A673 (cell line): ENCODE data around the gene PTTG1IP. TPM values are rescaled to one million over a fixed set of nuclear protein-coding genes. Genes with fewer than 3 reads are reported as not detected.

Source experiments
- BruUV-seq: library from RNA; stranded (reverse); fragments of 400-500 nt; replicated peaks from 2 replicates; lab custom pipeline; 2021; lab: Mats Ljungman, UMichigan
- CTCF ChIA-PET: fragments of 300-600 bp; sonication (Branson Sonifier 250); formaldehyde crosslinking; loops from one replicate; lab custom pipeline; 2022; ENCODE audit warnings: antibody characterized with exemption; lab: Charles Lee
- POLR2A ChIA-PET: fragments of 300-600 bp; sonication (Branson Sonifier 250); formaldehyde crosslinking; loops from one replicate; lab custom pipeline; 2022; ENCODE audit warnings: antibody characterized with exemption; ENCODE audit not compliant: low non-redundant PET; lab: Charles Lee
- DNase-seq: peaks from one replicate; pipeline ENCODE4 v3.0.0-alpha.2; 2015; ENCODE audit warnings: low spot score
- H3K27ac ChIP-seq: fragments of 200-600 bp; sonication (generic); 2 replicates; pipeline ENCODE4 v1.5.1; 2016; ENCODE audit warnings: mixed run types, low read depth, mild to moderate bottlenecking, mixed read lengths, antibody characterized with exemption, low read length; ENCODE audit not compliant: poor library complexity, severe bottlenecking
- H3K27me3 ChIP-seq: fragments of 200-600 bp; sonication (generic); replicated peaks from 2 replicates; pipeline ENCODE4 v1.6.1; 2017; ENCODE audit warnings: mixed run types, low read depth, mild to moderate bottlenecking, mixed read lengths, antibody characterized with exemption, low read length; ENCODE audit not compliant: insufficient read depth, poor library complexity
- H3K36me3 ChIP-seq: fragments of 200-600 bp; sonication (generic); 2 replicates; pipeline ENCODE4 v1.6.1; 2016; ENCODE audit warnings: mixed run types, mild to moderate bottlenecking, mixed read lengths, antibody characterized with exemption, low read length; ENCODE audit not compliant: insufficient read depth, poor library complexity, severe bottlenecking
- H3K4me1 ChIP-seq: fragments of 200-600 bp; sonication (generic); 2 replicates; pipeline ENCODE4 v1.6.1; 2017; ENCODE audit warnings: mixed run types, mild to moderate bottlenecking, mixed read lengths, antibody characterized with exemption, low read length; ENCODE audit not compliant: insufficient read depth, poor library complexity, severe bottlenecking
- H3K4me3 ChIP-seq: fragments of 200-600 bp; sonication (generic); 2 replicates; pipeline ENCODE4 v1.5.1; 2016; ENCODE audit warnings: low read depth, mixed run types, mild to moderate bottlenecking, mixed read lengths, low read length; ENCODE audit not compliant: poor library complexity, severe bottlenecking
- H3K9me3 ChIP-seq: fragments of 200-600 bp; sonication (generic); 2 replicates; pipeline ENCODE4 v1.6.1; 2016; ENCODE audit warnings: mixed run types, low read depth, mild to moderate bottlenecking, mixed read lengths, antibody characterized with exemption, low read length; ENCODE audit not compliant: poor library complexity, severe bottlenecking
- EZH2 ChIP-seq: fragments of 200-600 bp; sonication (generic); IDR thresholded peaks from 2 replicates; pipeline ENCODE4 v1.6.1; 2017; ENCODE audit warnings: borderline replicate concordance, low read depth, mild to moderate bottlenecking, mixed read lengths, antibody characterized with exemption, low read length; ENCODE audit not compliant: poor library complexity, severe bottlenecking
- intact Hi-C: fragments of 100-400 bp; cut with micrococcal nuclease; formaldehyde crosslinking; loops from one replicate; pipeline ENCODE4 v1.10.0; 2022; ENCODE audit not compliant: unreplicated experiment
- total RNA-seq: library from RNA; stranded (reverse); gene quantifications from 2 replicates; pipeline ENCODE4 v1.2.3, GENCODE V29; 2021
- TF ChIP-seq, protein P1 (sequence below): fragments of 300-800, 200-600 bp; sonication (generic); conservative IDR thresholded peaks from 2 replicates; pipeline ENCODE4 v1.5.1; 2017; ENCODE audit warnings: low read depth, mild to moderate bottlenecking, antibody characterized with exemption, low read length, moderate library complexity, mixed read lengths

PTTG1IP gene
- total RNA-seq, 1 experiment from 2014 or later = 216 TPM

- no TSS peak for BruUV-seq
- ChIA-PET POLR2A (interaction anchor here (0.6 kb wide), 1 partner anchor 149 kb away, joined by 3 read pairs; no protein-coding TSS in a partner anchor), CTCF (interaction anchor here (0.9 to 1.5 kb wide), 4 partner anchors 8 to 306 kb away, joined by 3 to 4 read pairs (median 3); no protein-coding TSS in a partner anchor)
- peak overlapping the region; percentile 58 for H3K27ac ChIP-seq
- intact Hi-C loops = loop anchor here (2.0 to 5.0 kb wide), 3 partner anchors 72 to 327 kb away; partner anchors contain the start of gene PTTG1IP
- H3K4me3 ChIP-seq = peak overlapping the region; percentile 67
- H3K27me3 ChIP-seq = no peaks in the 10 kb centered on the region
- H3K36me3 ChIP-seq = peaks cover 44% of the 10 kb centered on the region
- no peaks in the 10 kb centered on the region for H3K9me3 ChIP-seq
- TF ChIP-seq, protein P1, sequence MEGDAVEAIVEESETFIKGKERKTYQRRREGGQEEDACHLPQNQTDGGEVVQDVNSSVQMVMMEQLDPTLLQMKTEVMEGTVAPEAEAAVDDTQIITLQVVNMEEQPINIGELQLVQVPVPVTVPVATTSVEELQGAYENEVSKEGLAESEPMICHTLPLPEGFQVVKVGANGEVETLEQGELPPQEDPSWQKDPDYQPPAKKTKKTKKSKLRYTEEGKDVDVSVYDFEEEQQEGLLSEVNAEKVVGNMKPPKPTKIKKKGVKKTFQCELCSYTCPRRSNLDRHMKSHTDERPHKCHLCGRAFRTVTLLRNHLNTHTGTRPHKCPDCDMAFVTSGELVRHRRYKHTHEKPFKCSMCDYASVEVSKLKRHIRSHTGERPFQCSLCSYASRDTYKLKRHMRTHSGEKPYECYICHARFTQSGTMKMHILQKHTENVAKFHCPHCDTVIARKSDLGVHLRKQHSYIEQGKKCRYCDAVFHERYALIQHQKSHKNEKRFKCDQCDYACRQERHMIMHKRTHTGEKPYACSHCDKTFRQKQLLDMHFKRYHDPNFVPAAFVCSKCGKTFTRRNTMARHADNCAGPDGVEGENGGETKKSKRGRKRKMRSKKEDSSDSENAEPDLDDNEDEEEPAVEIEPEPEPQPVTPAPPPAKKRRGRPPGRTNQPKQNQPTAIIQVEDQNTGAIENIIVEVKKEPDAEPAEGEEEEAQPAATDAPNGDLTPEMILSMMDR = peak; percentile 73
- no peak for TF ChIP-seq EZH2
- H3K4me1 ChIP-seq = peaks cover 18% of the 10 kb centered on the region
- DNase-seq = peak; percentile 71
Observed at GRCh38 chr21:44800103-44800502, 73.4 kb downstream of the PTTG1IP start.

GRCh38 chr21:44799646-44800045 lies 73.8 kb downstream of the PTTG1IP start:
- POLR2A ChIA-PET = no interaction called here

More at GRCh38 chr21:44799646-44800045, 73.8 kb downstream of the PTTG1IP start:
- intact Hi-C loops = loop anchor here (2.0 to 5.0 kb wide), 3 partner anchors 73 to 328 kb away; partner anchors contain the start of gene PTTG1IP
- no peak for DNase-seq
- H3K27me3 ChIP-seq = no peaks in the 10 kb centered on the region
- TF ChIP-seq EZH2 = no peak
- TF ChIP-seq, protein P1 = no peak
- no peaks in the 10 kb centered on the region for H3K9me3 ChIP-seq
- H3K36me3 ChIP-seq = peaks cover 44% of the 10 kb centered on the region
- BruUV-seq = no TSS peak
- H3K4me1 ChIP-seq = peaks cover 18% of the 10 kb centered on the region
- CTCF ChIA-PET = interaction anchor here (0.9 to 1.5 kb wide), 4 partner anchors 8 to 306 kb away, joined by 3 to 4 read pairs (median 3); no protein-coding TSS in a partner anchor
- peak overlapping the region; percentile 58 for H3K27ac ChIP-seq
- peak overlapping the region; percentile 67 for H3K4me3 ChIP-seq

Other genes with a start within 250 kb of the PTTG1IP start
- gene KRTAP10-9, start 246.6 kb downstream of the PTTG1IP start, total RNA-seq = not detected in 2 replicates
- not detected in 2 replicates for gene KRTAP10-10, start 236.3 kb downstream of the PTTG1IP start, total RNA-seq
- gene KRTAP10-11, start 227.3 kb downstream of the PTTG1IP start, total RNA-seq = not detected in 2 replicates
- gene KRTAP12-4, start 219.0 kb downstream of the PTTG1IP start, total RNA-seq = 0.81 and 1.0 TPM in 2 replicates
- not detected in 2 replicates for gene KRTAP12-3, start 215.8 kb downstream of the PTTG1IP start, total RNA-seq
- 1.6 and 1.8 TPM in 2 replicates for gene KRTAP12-2, start 206.8 kb downstream of the PTTG1IP start, total RNA-seq
- 0.80 and 2.8 TPM in 2 replicates for gene KRTAP12-1, start 191.5 kb downstream of the PTTG1IP start, total RNA-seq
- not detected in 2 replicates for gene KRTAP10-12, start 176.5 kb downstream of the PTTG1IP start, total RNA-seq
- 8.3 and 12.4 TPM in 2 replicates for gene TSPEAR, start 162.1 kb downstream of the PTTG1IP start, total RNA-seq
- 204 and 212 TPM in 2 replicates for gene UBE2G2, start 71.9 kb downstream of the PTTG1IP start, total RNA-seq
- gene SUMO3, start 55.6 kb downstream of the PTTG1IP start, total RNA-seq = 124 and 132 TPM in 2 replicates
- gene ITGB2, start 47.2 kb upstream of the PTTG1IP start, total RNA-seq = 5.0 and 7.4 TPM in 2 replicates
- 114 and 115 TPM in 2 replicates for gene SLX9, start 66.3 kb upstream of the PTTG1IP start, total RNA-seq
- 22.6 and 31.9 TPM in 2 replicates for gene ADARB1, start 200.9 kb upstream of the PTTG1IP start, total RNA-seq